Activated effector memory CD4-positive, alpha-beta T cell treated with Interleukin-2 at 50 U/mL for 16 hours (primary cell): ENCODE measurements around the gene GPR157.
A peak's percentile ranks its signal among the peaks of the same experiment; 100 is the strongest.
"Not testable (repeated sequence)": the region's sequence is repeated elsewhere in the genome, so short reads cannot be mapped to it uniquely, and the experiment has no call there.

ENCODE experiments used
- DNase-seq: peaks from one replicate; pipeline ENCODE4 v3.0.0-alpha.2; 2020

GPR157 gene

DNA sequence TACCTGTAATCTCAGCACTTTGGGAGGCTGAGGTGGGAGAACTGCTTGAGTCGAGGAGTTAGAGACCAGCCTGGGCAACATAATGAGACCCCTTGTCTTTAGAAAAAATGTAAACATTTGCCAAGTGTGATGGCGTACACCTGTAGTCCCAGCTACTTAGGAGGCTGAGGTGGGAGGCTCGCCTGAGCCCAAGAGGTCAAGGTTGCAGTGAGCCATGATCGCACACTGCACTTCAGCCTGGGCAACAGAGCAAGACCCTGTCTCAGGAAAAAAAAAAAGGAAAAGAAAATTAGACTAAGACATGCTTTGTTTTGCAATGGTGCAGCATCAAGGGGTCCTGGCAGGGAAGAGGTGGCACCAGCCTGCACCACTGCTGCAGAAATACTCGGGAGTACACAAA is 16.8 kb upstream of the GPR157 start:
- no peak for DNase-seq

GRCh38 chr1:9145021-9145668 is 16.2 kb upstream of the GPR157 start:
- no peak for DNase-seq

- not testable (repeated sequence) for DNase-seq
These were observed 15.6 kb upstream of the GPR157 start for GRCh38 chr1:9144494-9144893.

GRCh38 chr1:9143250-9143649 is 14.3 kb upstream of the GPR157 start:
- no peak for DNase-seq

GRCh38 chr1:9139930-9140329 is 11.0 kb upstream of the GPR157 start:
- DNase-seq = no peak

DNA sequence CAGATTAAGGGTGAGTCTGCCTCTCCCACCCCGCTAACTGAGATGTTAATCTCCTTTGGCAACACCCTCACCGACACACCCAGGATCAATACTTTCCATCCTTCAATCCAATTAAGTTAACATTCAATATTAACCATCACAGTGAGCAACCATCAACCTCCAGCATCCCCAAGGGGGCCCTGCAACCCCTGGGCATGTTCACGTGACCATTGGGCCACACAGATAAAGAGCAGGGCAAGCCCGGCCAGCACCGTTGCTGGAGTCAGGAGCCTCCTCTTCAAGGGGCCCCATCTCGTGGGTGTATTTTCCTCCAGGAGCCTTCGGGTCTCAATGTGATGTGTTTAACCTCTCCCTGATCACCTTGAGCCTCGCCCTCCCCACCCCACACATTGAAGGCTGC is 8.0 kb upstream of the GPR157 start:
- DNase-seq = no peak

GRCh38 chr1:9135073-9135836 is 6.4 kb upstream of the GPR157 start:
- no peak for DNase-seq

- no peak for DNase-seq
These were observed 5.1 kb upstream of the GPR157 start for GRCh38 chr1:9133870-9134585.

DNA sequence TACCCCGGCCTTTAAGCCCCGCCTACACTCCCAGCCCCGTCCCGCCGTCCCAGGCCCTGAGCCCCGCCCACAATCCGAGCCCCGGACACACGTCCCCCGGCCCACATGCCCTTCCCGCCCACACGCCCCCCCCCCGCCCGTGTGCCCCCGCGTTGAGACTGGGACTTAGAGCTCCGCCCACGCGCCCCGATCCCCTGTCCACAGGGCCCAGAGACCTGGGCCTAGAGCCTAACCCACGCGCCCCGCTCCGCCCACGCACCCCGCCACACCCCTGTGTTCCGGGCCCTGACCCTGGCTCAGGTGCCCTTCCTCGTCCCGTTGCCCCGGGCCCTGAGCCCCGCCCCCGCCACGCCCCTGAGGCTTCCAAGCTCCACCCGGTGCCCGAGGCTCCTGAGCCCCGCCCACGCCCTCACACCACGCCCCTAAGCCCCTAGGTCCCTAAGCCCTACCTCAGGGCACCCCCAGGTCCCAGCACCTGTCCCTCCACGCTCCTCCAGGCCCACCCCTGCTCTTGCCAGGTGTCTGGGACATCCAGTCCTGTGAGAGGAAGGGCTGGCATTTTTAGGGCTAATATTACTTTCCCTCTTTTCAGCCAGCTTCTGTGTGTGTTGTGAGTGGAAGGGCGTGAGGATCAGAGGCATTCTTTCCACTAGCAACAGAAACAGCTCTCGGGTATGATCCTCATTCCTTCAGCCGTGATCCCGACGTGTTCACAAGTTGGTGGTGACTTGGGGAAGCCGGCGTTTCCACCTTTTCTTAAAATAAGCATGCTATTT is 552 bp upstream of the GPR157 start:
- peak; percentile 75 for DNase-seq

- no peak for DNase-seq
These were observed 759 bp downstream of the GPR157 start for GRCh38 chr1:9128166-9128519.

DNA sequence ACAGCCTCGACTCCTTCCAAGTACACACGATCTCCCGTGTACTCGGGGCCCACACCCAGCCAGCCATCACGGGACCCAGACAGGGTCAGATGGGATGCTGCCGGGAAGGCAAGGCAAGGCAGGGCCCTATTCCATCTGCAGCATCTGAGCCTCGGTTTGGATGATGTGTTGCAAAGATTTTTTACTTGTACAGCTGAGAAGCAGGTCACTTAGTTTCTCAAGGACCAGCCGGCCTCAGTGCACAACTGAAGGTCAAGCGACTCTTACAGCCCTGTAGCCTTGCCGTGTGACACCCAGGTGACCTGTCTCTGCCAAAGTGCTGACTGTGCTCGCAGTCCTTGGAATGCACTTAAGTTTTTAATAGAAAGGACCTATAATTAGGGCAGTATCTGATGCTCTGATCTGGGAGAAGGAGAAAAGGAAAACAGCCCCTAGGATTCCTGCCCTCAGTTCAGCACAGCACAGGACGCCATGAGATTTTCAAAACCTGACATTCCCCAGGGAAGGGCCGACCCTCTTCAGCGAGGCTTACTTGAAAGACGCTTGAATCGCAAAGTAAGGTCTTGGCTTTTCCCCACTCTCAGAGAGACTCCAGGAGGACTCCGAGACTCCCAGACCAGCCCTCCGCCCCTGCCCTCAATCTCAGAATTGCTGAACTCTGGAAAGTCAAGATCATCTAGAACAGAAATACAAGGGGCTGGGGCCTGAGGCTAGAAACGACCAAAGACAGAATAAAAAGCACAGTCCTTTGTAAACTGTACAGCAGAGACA is 1.3 kb downstream of the GPR157 start:
- DNase-seq = no peak

GRCh38 chr1:9126511-9126910 is 2.4 kb downstream of the GPR157 start:
- DNase-seq = no peak

DNA sequence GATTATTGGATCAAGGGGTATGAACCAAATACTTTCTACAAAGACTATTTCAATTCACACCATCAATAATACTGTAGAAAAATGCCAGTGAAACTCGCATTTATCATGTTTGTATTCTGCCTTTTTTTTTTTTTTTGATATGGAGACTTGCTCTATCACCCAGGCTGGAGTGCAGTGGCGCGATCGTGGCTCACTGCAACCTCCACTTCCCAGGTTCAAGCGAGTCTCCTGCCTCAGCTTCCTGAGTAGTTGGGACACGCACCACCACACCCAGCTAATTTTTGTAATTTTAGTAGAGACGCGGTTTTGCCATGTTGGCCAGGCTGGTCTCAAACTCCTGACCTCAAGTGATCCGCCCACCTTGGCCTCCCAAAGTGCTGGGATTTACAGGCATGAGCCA is 3.1 kb downstream of the GPR157 start:
- DNase-seq = not testable (repeated sequence)

DNA sequence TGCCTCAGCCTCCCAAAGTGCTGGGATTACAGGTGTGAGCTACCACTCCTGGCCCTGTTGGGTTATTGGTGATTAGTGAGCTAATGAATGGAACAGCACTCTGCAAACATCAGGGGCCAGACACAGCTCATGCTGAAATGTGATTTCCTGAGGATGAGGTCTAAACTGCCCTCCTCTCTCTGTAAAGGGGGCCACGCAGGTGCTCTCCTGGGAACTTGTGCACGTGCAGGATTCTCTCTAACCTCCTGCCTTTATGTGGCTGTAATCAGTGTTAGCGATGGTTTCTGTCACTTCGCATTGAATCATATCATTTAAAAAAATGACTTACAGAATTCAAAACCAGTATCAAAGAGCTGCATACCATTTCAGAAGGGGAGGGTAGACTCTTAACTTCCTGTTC is 3.6 kb downstream of the GPR157 start:
- no peak for DNase-seq

DNA sequence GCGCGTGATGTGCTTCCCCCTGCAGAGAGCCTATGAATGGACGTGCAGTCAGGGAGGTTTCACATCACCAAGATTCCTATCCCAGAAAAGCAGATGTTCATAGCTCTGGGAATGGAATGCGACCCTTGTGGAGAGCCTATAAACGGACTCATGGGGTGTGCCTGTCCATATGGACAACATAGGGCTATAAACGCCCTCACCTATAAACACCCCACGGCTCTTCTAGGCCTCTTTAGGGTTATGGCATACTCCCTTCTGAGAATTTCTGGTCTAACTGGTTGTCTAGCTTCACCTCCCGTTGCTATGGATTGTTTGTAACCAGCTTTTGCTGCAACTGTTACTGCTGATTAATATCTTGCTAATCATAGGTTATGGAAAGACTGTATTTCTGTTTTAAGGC is 4.5 kb downstream of the GPR157 start:
- DNase-seq = not testable (repeated sequence)

DNA sequence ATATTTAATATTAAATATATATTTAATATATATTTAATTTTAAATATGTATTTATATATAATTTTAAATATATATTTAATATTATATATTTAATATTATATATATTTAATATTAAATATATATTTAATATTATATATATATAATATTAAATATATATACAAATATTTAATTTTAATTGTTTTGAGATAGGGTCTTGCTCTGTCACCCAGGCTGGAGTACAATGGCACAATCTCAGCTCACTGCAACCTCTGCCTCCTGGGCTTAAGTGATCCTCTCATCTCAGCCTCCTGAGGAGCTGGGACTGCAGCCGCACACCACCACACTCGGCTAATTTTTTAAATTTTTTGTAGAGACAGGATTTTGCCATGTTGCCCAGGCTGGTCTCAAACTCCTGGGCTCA is 5.2 kb downstream of the GPR157 start:
- not testable (repeated sequence) for DNase-seq

DNA sequence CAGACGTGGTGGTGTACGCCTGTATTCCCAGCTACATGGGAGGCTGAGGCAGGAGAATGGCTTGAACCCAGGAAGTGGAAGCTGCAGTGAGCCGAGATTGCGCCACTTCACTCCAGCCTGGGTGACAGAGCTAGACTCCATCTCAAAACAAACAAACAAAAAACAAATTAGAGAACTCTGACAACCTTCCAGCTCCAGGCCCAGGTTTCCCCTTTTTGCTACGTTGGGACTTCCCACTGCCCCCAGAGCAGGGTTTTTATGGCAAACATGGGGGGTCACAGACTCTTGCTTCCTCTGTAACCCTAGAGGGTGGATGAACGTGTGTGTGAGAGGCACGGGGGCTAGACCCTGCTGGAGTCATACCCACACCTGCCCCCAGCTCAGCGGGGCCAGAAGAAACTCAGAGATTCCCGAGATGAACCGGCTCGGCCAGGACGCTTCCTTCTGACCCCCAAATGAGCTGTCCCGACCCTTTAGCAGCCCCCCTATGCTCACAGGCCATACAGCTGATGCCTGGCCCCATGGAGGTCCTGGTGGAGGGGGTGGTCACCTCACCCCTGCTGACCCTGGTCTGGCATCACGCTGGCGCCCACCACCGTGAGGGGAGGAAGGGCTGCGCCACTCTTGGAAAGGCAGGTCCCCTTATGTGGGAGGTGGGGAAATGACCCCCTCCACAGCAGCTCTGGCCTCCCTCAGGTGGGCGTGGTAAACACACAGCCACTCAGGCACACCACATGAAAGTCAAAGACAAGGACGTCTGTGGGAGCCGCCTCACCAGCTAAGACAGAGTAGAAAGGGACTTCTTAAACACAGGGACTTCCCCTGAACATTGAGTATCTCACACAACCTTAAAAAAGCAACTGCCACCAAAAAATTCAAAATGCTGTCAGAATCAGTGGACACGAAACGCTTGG is 7.1 kb downstream of the GPR157 start:
- peak; percentile 13 for DNase-seq

DNA sequence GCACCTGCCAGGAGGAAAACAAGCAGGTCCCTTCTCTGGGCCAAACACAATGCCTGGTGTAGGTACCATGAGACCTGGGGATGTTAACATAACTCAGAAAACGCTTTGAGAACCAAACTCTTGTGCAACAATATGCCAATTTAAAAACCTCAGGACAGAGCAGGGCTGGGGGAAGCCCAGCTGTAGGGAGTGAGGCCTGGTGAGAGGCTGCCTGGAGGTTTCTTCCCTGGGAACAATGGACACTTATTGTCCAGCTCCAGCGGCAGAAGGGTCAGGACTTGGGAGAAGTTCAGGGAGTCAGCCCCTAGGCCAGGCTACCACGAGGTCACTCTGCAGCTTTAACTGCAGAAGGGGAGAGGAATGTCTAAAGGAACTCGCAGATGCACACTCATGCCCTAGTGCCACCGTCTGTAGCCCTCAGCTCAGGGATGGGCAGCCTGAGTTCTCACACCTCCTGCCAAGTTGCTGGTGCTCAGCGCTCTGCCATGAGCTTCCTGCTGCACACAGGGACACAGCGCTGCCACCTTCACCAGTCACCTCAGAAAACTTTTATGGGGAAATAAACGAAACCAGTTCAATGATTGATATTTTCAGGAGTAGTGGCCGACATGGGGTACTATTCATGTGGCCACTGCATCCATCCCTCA is 8.5 kb downstream of the GPR157 start:
- no peak for DNase-seq

DNA sequence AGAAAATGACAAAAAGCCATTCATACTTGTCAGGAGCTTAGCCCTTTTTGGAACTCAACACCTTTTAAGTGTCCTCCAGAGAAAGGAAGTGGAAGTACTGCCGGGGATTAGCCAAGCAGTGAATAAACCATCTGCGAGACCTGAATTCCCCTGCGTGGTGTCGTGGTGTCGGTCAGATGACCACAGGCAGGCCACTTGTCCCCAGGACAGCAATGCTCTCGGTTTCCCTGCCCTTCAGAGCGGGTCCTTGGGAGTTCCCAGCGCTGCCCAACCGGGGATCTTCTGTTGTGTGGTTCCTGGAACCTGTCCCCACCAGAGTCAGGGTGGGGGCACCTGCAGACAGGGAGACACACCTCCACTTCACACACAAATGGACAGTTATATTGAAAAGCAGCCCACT is 9.2 kb downstream of the GPR157 start:
- DNase-seq = no peak

- DNase-seq = no peak
These were observed 10.7 kb downstream of the GPR157 start for GRCh38 chr1:9118186-9118585.
